IMR-90 (cell line): ENCODE results near the gene TMEM117.

ENCODE experiments used
- BHLHE40 ChIP-seq: fragments of 150-350 bp; IDR thresholded peaks from 2 replicates; pipeline ENCODE4 v1.6.1; 2016; ENCODE audit warnings: mild to moderate bottlenecking, low read depth, low read length
- CEBPB ChIP-seq: IDR thresholded peaks from 2 replicates; pipeline ENCODE4 v1.6.1; 2012; ENCODE audit warnings: low read depth, low read length, improper control_type of control experiment
- CHD1 ChIP-seq: IDR thresholded peaks from 2 replicates; pipeline ENCODE4 v1.6.1; 2012; ENCODE audit warnings: low read depth, low read length, improper control_type of control experiment
- CTCF ChIP-seq: conservative IDR thresholded peaks from 2 replicates; pipeline ENCODE4 v1.5.1; 2012; ENCODE audit warnings: mild to moderate bottlenecking, low read depth, low read length, improper control_type of control experiment
- ELK1 ChIP-seq: fragments of 150-350 bp; IDR thresholded peaks from 2 replicates; pipeline ENCODE4 v1.6.1; 2016; ENCODE audit warnings: low read depth, mild to moderate bottlenecking, low read length, moderate library complexity, borderline replicate concordance
- FOS ChIP-seq: fragments of 150-350 bp; IDR thresholded peaks from 2 replicates; pipeline ENCODE4 v1.6.1; 2016; ENCODE audit warnings: low read depth, low read length
- MAFK ChIP-seq: IDR thresholded peaks from 2 replicates; pipeline ENCODE4 v1.6.1; 2012; ENCODE audit warnings: low read depth, low read length, improper control_type of control experiment
- MAZ ChIP-seq: IDR thresholded peaks from 2 replicates; pipeline ENCODE4 v1.6.1; 2012; ENCODE audit warnings: low read depth, mild to moderate bottlenecking, low read length, improper control_type of control experiment, moderate library complexity, borderline replicate concordance
- MXI1 ChIP-seq: IDR thresholded peaks from 2 replicates; pipeline ENCODE4 v1.6.1; 2012; ENCODE audit warnings: low read depth, mild to moderate bottlenecking, low read length, moderate library complexity, borderline replicate concordance
- POLR2A ChIP-seq: IDR thresholded peaks from 2 replicates; pipeline ENCODE4 v1.6.1; 2012; ENCODE audit warnings: mild to moderate bottlenecking, low read depth, low read length
- RAD21 ChIP-seq: IDR thresholded peaks from 2 replicates; pipeline ENCODE4 v1.6.1; 2012; ENCODE audit warnings: low read length, improper control_type of control experiment
- RFX5 ChIP-seq: IDR thresholded peaks from 2 replicates; pipeline ENCODE4 v1.8.0; 2012; ENCODE audit warnings: low read depth, mild to moderate bottlenecking, low read length, moderate library complexity
- SMC3 ChIP-seq: fragments of 150-350 bp; IDR thresholded peaks from 2 replicates; pipeline ENCODE4 v1.6.1; 2016; ENCODE audit warnings: low read depth, mild to moderate bottlenecking, antibody characterized with exemption, low read length, moderate library complexity
- TF ChIP-seq, protein P1 (sequence below): fragments of 150-350 bp; IDR thresholded peaks from 2 replicates; pipeline ENCODE4 v1.6.1; 2017; ENCODE audit warnings: mild to moderate bottlenecking, antibody characterized with exemption, low read length, low read depth

DNA sequence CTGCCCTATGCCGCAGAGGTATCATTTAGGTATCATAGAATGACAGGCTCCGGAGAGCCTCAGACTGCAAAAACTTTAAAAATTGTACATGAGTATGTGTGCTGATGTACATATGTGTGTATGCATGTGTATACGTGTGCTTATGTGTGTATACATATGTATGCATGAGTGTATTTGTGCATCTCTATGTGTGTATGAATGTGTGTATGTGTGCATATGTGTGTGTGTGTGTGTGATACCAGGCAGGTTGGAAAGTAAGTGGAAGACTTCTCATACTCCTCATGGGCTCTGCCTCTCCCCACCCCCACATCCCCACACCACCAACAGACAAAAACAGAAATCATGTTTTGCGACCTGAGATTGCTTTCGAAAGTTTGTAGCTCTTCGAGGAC lies 621 bp upstream of the TMEM117 start:
- TF ChIP-seq CTCF (no peak), MAFK (no peak), CEBPB (no peak), POLR2A (no peak), RAD21 (no peak), BHLHE40 (no peak), CHD1 (no peak), FOS (no peak), SMC3 (no peak), MAZ (no peak), MXI1 (no peak), RFX5 (no peak), ELK1 (no peak)
- TF ChIP-seq, protein P1, sequence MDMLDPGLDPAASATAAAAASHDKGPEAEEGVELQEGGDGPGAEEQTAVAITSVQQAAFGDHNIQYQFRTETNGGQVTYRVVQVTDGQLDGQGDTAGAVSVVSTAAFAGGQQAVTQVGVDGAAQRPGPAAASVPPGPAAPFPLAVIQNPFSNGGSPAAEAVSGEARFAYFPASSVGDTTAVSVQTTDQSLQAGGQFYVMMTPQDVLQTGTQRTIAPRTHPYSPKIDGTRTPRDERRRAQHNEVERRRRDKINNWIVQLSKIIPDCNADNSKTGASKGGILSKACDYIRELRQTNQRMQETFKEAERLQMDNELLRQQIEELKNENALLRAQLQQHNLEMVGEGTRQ, result no peak
